Stimulated activated CD8-positive, alpha-beta memory T cell treated with anti-CD3 and anti-CD28 coated beads, Interleukin-15, amount 100 ng/mL, for 48 hours (primary cell): ENCODE results near the gene CMA1.
"Not testable (repeated sequence)": the region's sequence is repeated elsewhere in the genome, so short reads cannot be mapped to it uniquely, and the experiment has no call there.

Experiments used
- DNase-seq, 2 donors: peaks; one replicate each; pipeline ENCODE4 v3.0.0-alpha.2; 2020; ENCODE audit warnings: low read depth in 2 of 2

Gene CMA1

GRCh38 chr14:24508155-24508840 lies at the start of gene CMA1:
CMA1 (minus strand) TSS chr14:24508265; CDS start chr14:24508235, 30 bp downstream.
- no peak for DNase-seq

- no peak for DNase-seq
Measured at GRCh38 chr14:24556756-24557155, 48.7 kb upstream of the CMA1 start.

GRCh38 chr14:24549064-24549463 lies 41.0 kb upstream of the CMA1 start:
- not testable (repeated sequence) for DNase-seq

GRCh38 chr14:24542346-24542936 lies 34.4 kb upstream of the CMA1 start:
- DNase-seq = no peak

GRCh38 chr14:24535737-24536136 lies 27.7 kb upstream of the CMA1 start:
- DNase-seq = peak in 1 of 2 donors; percentile 5

- no peak for DNase-seq
Measured at GRCh38 chr14:24534286-24534685, 26.2 kb upstream of the CMA1 start.

- DNase-seq = not testable (repeated sequence)
Measured at GRCh38 chr14:24525877-24526620, 18.0 kb upstream of the CMA1 start.

- no peak for DNase-seq
Measured at GRCh38 chr14:24518851-24519250, 10.8 kb upstream of the CMA1 start.

- DNase-seq = no peak
Measured at GRCh38 chr14:24514209-24514608, 6.1 kb upstream of the CMA1 start.

GRCh38 chr14:24513009-24513408 lies 4.9 kb upstream of the CMA1 start:
- DNase-seq = no peak

- no peak for DNase-seq
Measured at GRCh38 chr14:24506443-24506842, 1.6 kb downstream of the CMA1 start.

- no peak for DNase-seq
Measured at GRCh38 chr14:24504425-24504950, 3.6 kb downstream of the CMA1 start.

- not testable (repeated sequence) for DNase-seq
Measured at GRCh38 chr14:24491586-24492408, 16.3 kb downstream of the CMA1 start.

GRCh38 chr14:24483604-24484252 lies 24.3 kb downstream of the CMA1 start:
- DNase-seq = no peak

- not testable (repeated sequence) for DNase-seq
Measured at GRCh38 chr14:24482699-24483303, 25.3 kb downstream of the CMA1 start.

- DNase-seq = peak; percentile 35 to 39
Measured at GRCh38 chr14:24481622-24482324, 26.3 kb downstream of the CMA1 start.

GRCh38 chr14:24479999-24480398 lies 28.1 kb downstream of the CMA1 start:
- DNase-seq = not testable (repeated sequence)

GRCh38 chr14:24475261-24475660 lies 32.8 kb downstream of the CMA1 start:
- no peak for DNase-seq

GRCh38 chr14:24473211-24473610 lies 34.9 kb downstream of the CMA1 start:
- DNase-seq = no peak

- DNase-seq = not testable (repeated sequence)
Measured at GRCh38 chr14:24470450-24470849, 37.6 kb downstream of the CMA1 start.
